ENCODE measurements around the gene PPP1R14B. TPM values are rescaled to one million over a fixed set of nuclear protein-coding genes. Genes with fewer than 3 reads are reported as not detected.
A peak's percentile ranks its signal among the peaks of the same experiment; 100 is the strongest.

The PPP1R14B gene
- total and polyA plus RNA-seq, 2 of the 13 experiments (the other 11 are each of a cell fraction or from before 2014, with no cell fraction given) = 110 to 148 TPM

DNA sequence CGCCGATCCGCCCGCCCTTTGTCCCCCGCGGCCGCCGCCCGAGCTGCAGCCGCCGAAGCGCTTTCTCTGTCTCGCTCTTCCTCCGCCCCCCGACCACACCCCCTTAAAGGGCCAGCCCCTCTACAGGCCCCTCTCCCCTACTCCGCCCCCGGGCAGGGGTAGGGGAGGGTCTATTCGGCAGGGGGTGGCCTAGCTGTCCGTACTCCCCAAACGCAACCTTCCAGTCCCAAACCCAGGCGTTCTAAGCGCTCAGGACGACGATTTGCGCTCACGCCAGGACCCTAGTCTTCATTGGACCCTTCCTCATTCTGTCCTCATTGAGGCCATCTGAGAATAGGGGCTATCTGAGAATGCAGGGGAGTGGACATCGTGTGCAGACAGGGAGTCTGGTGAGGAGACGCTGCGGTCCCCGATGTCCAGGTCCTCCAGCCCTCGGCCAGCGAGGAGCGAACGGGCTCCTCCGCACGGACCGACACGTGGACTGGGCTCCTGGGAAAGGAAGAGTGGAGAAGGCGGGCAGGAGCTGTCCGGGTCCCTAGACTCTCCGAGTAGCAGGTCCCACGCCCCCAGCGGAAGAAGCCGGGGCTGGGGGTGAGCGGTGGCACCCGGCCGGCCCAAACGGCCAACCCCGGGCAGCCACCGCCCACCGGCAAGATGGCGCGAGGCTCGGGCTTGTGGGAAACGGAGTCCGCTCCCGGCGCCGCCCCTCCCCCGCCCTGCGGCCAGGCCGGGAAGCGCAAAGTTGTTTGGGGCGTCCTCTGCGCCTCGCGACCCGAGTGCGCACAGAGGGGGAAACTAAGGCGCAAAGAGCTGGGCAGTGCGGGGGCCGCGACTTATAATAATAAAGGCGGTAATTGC lies at the start of gene PPP1R14B (continued):
- TF ChIP-seq, protein P1, sequence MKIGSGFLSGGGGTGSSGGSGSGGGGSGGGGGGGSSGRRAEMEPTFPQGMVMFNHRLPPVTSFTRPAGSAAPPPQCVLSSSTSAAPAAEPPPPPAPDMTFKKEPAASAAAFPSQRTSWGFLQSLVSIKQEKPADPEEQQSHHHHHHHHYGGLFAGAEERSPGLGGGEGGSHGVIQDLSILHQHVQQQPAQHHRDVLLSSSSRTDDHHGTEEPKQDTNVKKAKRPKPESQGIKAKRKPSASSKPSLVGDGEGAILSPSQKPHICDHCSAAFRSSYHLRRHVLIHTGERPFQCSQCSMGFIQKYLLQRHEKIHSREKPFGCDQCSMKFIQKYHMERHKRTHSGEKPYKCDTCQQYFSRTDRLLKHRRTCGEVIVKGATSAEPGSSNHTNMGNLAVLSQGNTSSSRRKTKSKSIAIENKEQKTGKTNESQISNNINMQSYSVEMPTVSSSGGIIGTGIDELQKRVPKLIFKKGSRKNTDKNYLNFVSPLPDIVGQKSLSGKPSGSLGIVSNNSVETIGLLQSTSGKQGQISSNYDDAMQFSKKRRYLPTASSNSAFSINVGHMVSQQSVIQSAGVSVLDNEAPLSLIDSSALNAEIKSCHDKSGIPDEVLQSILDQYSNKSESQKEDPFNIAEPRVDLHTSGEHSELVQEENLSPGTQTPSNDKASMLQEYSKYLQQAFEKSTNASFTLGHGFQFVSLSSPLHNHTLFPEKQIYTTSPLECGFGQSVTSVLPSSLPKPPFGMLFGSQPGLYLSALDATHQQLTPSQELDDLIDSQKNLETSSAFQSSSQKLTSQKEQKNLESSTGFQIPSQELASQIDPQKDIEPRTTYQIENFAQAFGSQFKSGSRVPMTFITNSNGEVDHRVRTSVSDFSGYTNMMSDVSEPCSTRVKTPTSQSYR (CRISPR knock-in tag; IDR thresholded peaks at IDR 0.05; ENCODE audit: borderline replicate concordance) = peak; percentile 94
- TF ChIP-seq CHD2 (IDR thresholded peaks at IDR 0.05; ENCODE audit: low read depth, low read length) (peak; percentile 66), ZNF781 (CRISPR knock-in tag; IDR thresholded peaks at IDR 0.05; ENCODE audit: borderline replicate concordance, not compliant biosample characterization) (peak; percentile 26), ZNF543 (CRISPR knock-in tag; IDR thresholded peaks at IDR 0.05) (0 out of 2 replicates have a peak, but pooled peaks have one; percentile 12), ZNF432 (CRISPR knock-in tag; IDR thresholded peaks at IDR 0.05; ENCODE audit: borderline replicate concordance) (0 out of 2 replicates have a peak, but pooled peaks have one; percentile 19), ZNF567 (CRISPR knock-in tag; IDR thresholded peaks at IDR 0.05; ENCODE audit: borderline replicate concordance) (no peak), NFYB (CRISPR knock-in tag; IDR thresholded peaks at IDR 0.05) (peak; percentile 41; the same call in 1 of the 2 replicates), MAF1 (CRISPR knock-in tag; IDR thresholded peaks at IDR 0.05; ENCODE audit: borderline replicate concordance) (no peak), HDAC2 (CRISPR knock-in tag; IDR thresholded peaks at IDR 0.05) (peak; percentile 59; the same call in 1 of the 2 replicates), REL (CRISPR knock-in tag; conservative IDR thresholded peaks at IDR 0.05) (no peak), ZNF768 (CRISPR knock-in tag; IDR thresholded peaks at IDR 0.05) (no peak; the same call in 1 of the 2 replicates), ZNF598 (CRISPR knock-in tag; IDR thresholded peaks at IDR 0.05; ENCODE audit: borderline replicate concordance) (0 out of 2 replicates have a peak, but pooled peaks have one; percentile 31), PITX1 (CRISPR knock-in tag; IDR thresholded peaks at IDR 0.05) (no peak; the same call in 1 of the 2 replicates), ZNF629 (CRISPR knock-in tag; conservative IDR thresholded peaks at IDR 0.05) (peak; percentile 77), BRD4 (CRISPR knock-in tag; IDR thresholded peaks at IDR 0.05) (no peak), ZNF138 (CRISPR knock-in tag; IDR thresholded peaks at IDR 0.05; ENCODE audit: low read depth) (peak; percentile 66; the same call in 1 of the 2 replicates), KDM1A (CRISPR knock-in tag; IDR thresholded peaks at IDR 0.05) (no peak), ETV5 (CRISPR knock-in tag; IDR thresholded peaks at IDR 0.05; ENCODE audit: borderline replicate concordance) (peak; percentile 64), ATRX (CRISPR knock-in tag; IDR thresholded peaks at IDR 0.05; ENCODE audit: borderline replicate concordance) (no peak)
- TF ChIP-seq, protein P2, sequence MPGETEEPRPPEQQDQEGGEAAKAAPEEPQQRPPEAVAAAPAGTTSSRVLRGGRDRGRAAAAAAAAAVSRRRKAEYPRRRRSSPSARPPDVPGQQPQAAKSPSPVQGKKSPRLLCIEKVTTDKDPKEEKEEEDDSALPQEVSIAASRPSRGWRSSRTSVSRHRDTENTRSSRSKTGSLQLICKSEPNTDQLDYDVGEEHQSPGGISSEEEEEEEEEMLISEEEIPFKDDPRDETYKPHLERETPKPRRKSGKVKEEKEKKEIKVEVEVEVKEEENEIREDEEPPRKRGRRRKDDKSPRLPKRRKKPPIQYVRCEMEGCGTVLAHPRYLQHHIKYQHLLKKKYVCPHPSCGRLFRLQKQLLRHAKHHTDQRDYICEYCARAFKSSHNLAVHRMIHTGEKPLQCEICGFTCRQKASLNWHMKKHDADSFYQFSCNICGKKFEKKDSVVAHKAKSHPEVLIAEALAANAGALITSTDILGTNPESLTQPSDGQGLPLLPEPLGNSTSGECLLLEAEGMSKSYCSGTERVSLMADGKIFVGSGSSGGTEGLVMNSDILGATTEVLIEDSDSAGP (CRISPR knock-in tag; IDR thresholded peaks at IDR 0.05; ENCODE audit: borderline replicate concordance) = peak; percentile 99
- TF ChIP-seq, protein P3, sequence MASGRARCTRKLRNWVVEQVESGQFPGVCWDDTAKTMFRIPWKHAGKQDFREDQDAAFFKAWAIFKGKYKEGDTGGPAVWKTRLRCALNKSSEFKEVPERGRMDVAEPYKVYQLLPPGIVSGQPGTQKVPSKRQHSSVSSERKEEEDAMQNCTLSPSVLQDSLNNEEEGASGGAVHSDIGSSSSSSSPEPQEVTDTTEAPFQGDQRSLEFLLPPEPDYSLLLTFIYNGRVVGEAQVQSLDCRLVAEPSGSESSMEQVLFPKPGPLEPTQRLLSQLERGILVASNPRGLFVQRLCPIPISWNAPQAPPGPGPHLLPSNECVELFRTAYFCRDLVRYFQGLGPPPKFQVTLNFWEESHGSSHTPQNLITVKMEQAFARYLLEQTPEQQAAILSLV (CRISPR knock-in tag; IDR thresholded peaks at IDR 0.05; ENCODE audit: borderline replicate concordance) = peak; percentile 91; the same call in 1 of the 2 replicates
- TF ChIP-seq, protein P4, sequence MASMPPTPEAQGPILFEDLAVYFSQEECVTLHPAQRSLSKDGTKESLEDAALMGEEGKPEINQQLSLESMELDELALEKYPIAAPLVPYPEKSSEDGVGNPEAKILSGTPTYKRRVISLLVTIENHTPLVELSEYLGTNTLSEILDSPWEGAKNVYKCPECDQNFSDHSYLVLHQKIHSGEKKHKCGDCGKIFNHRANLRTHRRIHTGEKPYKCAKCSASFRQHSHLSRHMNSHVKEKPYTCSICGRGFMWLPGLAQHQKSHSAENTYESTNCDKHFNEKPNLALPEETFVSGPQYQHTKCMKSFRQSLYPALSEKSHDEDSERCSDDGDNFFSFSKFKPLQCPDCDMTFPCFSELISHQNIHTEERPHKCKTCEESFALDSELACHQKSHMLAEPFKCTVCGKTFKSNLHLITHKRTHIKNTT (CRISPR knock-in tag; IDR thresholded peaks at IDR 0.05) = no peak

All from HepG2 (cell line).